ENCODE data around the gene YIF1B. TPM values are rescaled to one million over a fixed set of nuclear protein-coding genes. Genes with fewer than 3 reads are reported as not detected.

Gene YIF1B
- total and polyA plus RNA-seq, 2 experiments from 2014 or later: 82.8 to 106 TPM

DNA sequence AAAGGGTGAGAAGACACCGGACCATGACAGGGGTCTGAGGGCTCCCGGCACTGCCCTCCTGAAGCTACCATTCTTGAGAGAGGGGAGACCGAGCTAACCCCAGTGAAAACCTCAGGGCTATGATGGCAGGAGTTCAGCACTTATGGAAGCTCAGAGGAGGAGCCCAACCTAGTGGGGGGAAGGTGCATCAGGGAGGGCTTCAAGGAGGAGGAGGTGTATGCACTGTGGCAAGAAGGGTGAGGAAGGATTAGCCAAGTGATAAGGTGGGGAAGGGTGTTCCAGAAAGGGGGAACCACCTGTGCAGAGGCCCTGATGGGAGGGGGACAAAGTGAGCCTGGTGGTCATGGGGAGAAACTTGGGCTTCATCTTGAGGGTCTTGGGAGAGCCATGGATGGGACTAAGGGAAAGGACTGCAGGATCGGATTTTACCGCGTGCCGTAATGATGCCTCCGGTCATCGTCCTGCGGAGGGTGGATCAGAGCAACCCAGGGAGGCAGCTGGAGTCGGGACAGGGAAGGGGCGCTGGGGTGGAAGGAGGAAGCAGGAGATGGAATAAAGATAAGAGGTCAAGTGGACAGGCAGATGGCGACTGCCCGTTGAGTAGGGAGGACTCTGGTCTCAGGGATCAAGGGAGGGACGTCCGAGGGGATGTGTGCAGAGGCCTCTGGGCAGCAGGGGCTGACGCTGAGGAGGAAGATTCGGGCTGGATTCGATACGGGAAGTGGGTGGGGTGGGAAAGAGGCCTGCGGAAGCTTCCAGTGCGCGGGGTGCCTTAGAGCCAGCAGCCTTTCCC is 45.3 kb upstream of the YIF1B start (continued):
- TF ChIP-seq, protein P1, sequence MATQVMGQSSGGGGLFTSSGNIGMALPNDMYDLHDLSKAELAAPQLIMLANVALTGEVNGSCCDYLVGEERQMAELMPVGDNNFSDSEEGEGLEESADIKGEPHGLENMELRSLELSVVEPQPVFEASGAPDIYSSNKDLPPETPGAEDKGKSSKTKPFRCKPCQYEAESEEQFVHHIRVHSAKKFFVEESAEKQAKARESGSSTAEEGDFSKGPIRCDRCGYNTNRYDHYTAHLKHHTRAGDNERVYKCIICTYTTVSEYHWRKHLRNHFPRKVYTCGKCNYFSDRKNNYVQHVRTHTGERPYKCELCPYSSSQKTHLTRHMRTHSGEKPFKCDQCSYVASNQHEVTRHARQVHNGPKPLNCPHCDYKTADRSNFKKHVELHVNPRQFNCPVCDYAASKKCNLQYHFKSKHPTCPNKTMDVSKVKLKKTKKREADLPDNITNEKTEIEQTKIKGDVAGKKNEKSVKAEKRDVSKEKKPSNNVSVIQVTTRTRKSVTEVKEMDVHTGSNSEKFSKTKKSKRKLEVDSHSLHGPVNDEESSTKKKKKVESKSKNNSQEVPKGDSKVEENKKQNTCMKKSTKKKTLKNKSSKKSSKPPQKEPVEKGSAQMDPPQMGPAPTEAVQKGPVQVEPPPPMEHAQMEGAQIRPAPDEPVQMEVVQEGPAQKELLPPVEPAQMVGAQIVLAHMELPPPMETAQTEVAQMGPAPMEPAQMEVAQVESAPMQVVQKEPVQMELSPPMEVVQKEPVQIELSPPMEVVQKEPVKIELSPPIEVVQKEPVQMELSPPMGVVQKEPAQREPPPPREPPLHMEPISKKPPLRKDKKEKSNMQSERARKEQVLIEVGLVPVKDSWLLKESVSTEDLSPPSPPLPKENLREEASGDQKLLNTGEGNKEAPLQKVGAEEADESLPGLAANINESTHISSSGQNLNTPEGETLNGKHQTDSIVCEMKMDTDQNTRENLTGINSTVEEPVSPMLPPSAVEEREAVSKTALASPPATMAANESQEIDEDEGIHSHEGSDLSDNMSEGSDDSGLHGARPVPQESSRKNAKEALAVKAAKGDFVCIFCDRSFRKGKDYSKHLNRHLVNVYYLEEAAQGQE (IDR thresholded peaks at IDR 0.05; ENCODE audit: unreplicated experiment): no peak
- TF ChIP-seq, protein P2, sequence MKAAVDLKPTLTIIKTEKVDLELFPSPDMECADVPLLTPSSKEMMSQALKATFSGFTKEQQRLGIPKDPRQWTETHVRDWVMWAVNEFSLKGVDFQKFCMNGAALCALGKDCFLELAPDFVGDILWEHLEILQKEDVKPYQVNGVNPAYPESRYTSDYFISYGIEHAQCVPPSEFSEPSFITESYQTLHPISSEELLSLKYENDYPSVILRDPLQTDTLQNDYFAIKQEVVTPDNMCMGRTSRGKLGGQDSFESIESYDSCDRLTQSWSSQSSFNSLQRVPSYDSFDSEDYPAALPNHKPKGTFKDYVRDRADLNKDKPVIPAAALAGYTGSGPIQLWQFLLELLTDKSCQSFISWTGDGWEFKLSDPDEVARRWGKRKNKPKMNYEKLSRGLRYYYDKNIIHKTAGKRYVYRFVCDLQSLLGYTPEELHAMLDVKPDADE (IDR thresholded peaks at IDR 0.05): no peak
- no peak for TF ChIP-seq STAT1 (IDR thresholded peaks at IDR 0.05; ENCODE audit: unreplicated experiment)
- no peak for TF ChIP-seq JUNB (IDR thresholded peaks at IDR 0.05; ENCODE audit: unreplicated experiment)
- TF ChIP-seq EZH2phosphoT487 (IDR thresholded peaks at IDR 0.05; ENCODE audit: unreplicated experiment): no peak
- no peak for TF ChIP-seq CREB1 (CRISPR knock-in tag; IDR thresholded peaks at IDR 0.05; ENCODE audit: low read depth)

DNA sequence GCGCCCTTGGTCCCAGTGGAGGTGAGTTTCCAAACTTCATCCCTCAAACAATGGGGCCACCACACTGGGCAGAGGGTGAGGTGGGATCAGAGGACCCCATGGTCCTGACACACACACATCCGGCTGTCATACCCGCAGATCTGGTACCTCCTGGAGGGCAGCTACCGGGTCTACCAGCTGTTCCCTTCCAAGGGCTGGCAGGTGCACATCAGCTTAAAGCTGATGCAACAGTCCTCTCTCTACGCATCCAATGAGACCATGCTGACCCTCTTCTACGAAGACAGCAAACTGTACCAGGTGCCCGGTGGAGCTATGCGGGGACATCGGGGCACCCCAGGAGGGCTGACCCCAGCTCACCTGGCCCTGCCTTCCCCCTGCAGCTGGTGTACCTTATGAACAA is 44.6 kb upstream of the YIF1B start:
- Histone ChIP-seq H3K9me2 (ENCODE audit: insufficient read depth) (no peaks in the 10 kb centered on the region), H3K27me3 (ENCODE audit: insufficient read depth) (peaks cover 29% of the 10 kb centered on the region), H3K4me1 (ENCODE audit: insufficient read depth) (peaks cover 12% of the 10 kb centered on the region), H2AFZ (no peak overlapping the region), H3K79me2 (replicated peaks; ENCODE audit: insufficient read depth) (no peaks in the 10 kb centered on the region), H3K27ac (ENCODE audit: low read depth) (no peak overlapping the region), H3K36me3 (ENCODE audit: insufficient read depth) (no peaks in the 10 kb centered on the region), H4K20me1 (replicated peaks; ENCODE audit: insufficient read depth) (no peaks in the 10 kb centered on the region; the same call in 1 of the 2 replicates), H3K4me3 (no peak overlapping the region), H3K4me2 (no peak overlapping the region), H3F3A (replicated peaks; ENCODE audit: low read depth) (0 out of 2 replicates have a peak, but pooled peaks cover 11% of the 10 kb centered on the region)
- Mint-ChIP-seq H3K27ac (no peak overlapping the region), H3K9me3 (peaks cover 7% of the 10 kb centered on the region; the same call in 2 of the 3 replicates), H3K4me1 (peaks cover 17% of the 10 kb centered on the region), H3K27me3 (ENCODE audit: insufficient read depth, low read depth, poor library complexity) (peaks cover 24% of the 10 kb centered on the region), H3K4me3 (peak overlapping the region; percentile 91), H3K36me3 (ENCODE audit: low read depth) (no peaks in the 10 kb centered on the region; the same call in 2 of the 3 replicates)
- ATAC-seq (no peak), DNase-seq (ENCODE audit: low spot score) (no peak)
- TF ChIP-seq EZH2phosphoT487 (IDR thresholded peaks at IDR 0.05; ENCODE audit: unreplicated experiment): no peak
- TF ChIP-seq, protein P3, sequence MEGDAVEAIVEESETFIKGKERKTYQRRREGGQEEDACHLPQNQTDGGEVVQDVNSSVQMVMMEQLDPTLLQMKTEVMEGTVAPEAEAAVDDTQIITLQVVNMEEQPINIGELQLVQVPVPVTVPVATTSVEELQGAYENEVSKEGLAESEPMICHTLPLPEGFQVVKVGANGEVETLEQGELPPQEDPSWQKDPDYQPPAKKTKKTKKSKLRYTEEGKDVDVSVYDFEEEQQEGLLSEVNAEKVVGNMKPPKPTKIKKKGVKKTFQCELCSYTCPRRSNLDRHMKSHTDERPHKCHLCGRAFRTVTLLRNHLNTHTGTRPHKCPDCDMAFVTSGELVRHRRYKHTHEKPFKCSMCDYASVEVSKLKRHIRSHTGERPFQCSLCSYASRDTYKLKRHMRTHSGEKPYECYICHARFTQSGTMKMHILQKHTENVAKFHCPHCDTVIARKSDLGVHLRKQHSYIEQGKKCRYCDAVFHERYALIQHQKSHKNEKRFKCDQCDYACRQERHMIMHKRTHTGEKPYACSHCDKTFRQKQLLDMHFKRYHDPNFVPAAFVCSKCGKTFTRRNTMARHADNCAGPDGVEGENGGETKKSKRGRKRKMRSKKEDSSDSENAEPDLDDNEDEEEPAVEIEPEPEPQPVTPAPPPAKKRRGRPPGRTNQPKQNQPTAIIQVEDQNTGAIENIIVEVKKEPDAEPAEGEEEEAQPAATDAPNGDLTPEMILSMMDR (conservative IDR thresholded peaks at IDR 0.05; ENCODE audit: low read depth in 2 of 2): no peak
- TF ChIP-seq, protein P4, sequence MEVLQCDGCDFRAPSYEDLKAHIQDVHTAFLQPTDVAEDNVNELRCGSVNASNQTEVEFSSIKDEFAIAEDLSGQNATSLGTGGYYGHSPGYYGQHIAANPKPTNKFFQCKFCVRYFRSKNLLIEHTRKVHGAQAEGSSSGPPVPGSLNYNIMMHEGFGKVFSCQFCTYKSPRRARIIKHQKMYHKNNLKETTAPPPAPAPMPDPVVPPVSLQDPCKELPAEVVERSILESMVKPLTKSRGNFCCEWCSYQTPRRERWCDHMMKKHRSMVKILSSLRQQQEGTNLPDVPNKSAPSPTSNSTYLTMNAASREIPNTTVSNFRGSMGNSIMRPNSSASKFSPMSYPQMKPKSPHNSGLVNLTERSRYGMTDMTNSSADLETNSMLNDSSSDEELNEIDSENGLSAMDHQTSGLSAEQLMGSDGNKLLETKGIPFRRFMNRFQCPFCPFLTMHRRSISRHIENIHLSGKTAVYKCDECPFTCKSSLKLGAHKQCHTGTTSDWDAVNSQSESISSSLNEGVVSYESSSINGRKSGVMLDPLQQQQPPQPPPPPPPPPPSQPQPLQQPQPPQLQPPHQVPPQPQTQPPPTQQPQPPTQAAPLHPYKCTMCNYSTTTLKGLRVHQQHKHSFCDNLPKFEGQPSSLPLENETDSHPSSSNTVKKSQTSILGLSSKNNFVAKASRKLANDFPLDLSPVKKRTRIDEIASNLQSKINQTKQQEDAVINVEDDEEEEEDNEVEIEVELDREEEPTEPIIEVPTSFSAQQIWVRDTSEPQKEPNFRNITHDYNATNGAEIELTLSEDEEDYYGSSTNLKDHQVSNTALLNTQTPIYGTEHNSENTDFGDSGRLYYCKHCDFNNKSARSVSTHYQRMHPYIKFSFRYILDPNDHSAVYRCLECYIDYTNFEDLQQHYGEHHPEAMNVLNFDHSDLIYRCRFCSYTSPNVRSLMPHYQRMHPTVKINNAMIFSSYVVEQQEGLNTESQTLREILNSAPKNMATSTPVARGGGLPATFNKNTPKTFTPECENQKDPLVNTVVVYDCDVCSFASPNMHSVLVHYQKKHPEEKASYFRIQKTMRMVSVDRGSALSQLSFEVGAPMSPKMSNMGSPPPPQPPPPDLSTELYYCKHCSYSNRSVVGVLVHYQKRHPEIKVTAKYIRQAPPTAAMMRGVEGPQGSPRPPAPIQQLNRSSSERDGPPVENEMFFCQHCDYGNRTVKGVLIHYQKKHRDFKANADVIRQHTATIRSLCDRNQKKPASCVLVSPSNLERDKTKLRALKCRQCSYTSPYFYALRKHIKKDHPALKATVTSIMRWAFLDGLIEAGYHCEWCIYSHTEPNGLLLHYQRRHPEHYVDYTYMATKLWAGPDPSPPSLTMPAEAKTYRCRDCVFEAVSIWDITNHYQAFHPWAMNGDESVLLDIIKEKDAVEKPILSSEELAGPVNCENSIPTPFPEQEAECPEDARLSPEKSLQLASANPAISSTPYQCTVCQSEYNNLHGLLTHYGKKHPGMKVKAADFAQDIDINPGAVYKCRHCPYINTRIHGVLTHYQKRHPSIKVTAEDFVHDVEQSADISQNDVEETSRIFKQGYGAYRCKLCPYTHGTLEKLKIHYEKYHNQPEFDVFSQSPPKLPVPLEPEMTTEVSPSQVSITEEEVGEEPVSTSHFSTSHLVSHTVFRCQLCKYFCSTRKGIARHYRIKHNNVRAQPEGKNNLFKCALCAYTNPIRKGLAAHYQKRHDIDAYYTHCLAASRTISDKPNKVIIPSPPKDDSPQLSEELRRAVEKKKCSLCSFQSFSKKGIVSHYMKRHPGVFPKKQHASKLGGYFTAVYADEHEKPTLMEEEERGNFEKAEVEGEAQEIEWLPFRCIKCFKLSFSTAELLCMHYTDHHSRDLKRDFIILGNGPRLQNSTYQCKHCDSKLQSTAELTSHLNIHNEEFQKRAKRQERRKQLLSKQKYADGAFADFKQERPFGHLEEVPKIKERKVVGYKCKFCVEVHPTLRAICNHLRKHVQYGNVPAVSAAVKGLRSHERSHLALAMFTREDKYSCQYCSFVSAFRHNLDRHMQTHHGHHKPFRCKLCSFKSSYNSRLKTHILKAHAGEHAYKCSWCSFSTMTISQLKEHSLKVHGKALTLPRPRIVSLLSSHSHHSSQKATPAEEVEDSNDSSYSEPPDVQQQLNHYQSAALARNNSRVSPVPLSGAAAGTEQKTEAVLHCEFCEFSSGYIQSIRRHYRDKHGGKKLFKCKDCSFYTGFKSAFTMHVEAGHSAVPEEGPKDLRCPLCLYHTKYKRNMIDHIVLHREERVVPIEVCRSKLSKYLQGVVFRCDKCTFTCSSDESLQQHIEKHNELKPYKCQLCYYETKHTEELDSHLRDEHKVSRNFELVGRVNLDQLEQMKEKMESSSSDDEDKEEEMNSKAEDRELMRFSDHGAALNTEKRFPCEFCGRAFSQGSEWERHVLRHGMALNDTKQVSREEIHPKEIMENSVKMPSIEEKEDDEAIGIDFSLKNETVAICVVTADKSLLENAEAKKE (CRISPR knock-in tag; IDR thresholded peaks at IDR 0.05): no peak
